COLO829 (cell line): Measurements from ENCODE around the gene PIK3R4.
A peak's percentile ranks its signal among the peaks of the same experiment; 100 is the strongest.

ENCODE experiments used
- DNase-seq: peaks from one replicate; pipeline ENCODE4 v3.0.0; 2012; ENCODE audit warnings: low spot score

The PIK3R4 gene

DNA sequence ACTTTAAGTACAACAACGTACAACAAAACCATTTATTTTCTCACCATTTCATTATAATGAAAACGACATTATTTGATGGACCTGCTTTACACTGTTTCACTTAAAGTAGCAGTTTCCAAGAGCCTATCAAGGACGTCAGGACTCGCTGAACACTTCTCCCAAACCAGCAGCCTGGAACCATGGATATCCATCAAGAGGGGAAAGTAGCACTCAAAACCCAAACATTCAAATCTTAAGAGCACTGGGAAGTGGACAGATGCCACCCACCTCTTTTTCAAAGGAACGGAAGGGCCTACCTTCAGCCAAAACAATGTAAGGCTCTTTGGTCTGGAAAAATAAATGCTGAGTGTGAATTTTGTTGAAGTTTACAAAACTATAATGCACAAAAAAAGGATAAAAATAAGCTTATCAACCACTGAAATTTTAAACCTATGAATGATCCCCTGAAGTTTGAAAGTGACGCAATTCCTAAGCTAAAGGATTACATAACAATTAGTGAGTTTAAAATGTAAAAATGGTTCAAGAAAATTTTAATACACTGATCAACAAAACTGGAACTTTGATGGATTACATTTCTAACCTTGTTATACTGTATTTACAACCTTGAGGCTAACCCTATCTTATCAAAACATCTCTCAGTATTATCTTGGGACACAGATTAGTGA lies 4.6 kb downstream of the PIK3R4 start:
- no peak for DNase-seq

DNA sequence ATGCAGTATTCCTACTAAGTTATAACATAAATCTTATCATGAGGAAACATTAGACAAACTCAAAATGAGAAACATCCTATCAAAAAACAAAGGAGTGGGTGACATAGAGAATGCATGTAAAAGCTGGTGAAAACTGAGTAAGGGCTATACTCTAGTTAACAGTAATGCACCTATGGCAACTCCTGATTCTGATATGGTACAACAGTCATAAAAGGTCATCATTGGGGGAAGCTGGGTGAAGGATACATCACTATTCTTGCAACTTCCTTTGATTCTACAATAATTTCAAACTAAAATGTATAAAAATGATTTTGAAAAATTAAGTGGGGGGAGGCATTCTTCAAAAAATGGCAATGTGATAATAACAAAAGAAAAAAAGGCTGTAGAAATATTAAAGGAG lies 6.8 kb downstream of the PIK3R4 start:
- DNase-seq: no peak

GRCh38 chr3:130738241-130738640 lies 8.4 kb downstream of the PIK3R4 start:
- no peak for DNase-seq

GRCh38 chr3:130737622-130738021 lies 9.0 kb downstream of the PIK3R4 start:
- no peak for DNase-seq

GRCh38 chr3:130733236-130733875 lies 13.3 kb downstream of the PIK3R4 start:
- no peak for DNase-seq

GRCh38 chr3:130732501-130732900 lies 14.1 kb downstream of the PIK3R4 start:
- no peak for DNase-seq

DNA sequence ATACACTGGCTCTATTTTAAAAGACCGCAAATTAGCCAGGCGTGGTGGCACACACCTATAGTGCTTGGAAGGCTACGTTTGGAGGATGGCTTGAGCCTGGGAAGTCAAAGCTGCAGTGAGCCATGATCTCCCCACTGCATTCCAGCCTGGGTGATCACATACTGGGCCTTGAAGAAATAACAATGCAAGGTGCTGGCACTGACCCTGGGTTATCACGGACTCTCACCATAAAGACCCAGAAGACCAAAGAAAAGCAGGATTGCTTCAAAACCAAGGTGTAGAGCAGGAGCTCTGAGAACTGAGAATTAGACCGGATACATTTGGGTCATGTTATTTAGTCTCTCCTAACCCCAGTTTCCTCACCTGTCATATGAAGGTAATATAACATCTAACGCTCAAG lies 14.8 kb downstream of the PIK3R4 start:
- DNase-seq: no peak

- DNase-seq: no peak
These were observed 17.5 kb downstream of the PIK3R4 start for GRCh38 chr3:130729154-130729553.

DNA sequence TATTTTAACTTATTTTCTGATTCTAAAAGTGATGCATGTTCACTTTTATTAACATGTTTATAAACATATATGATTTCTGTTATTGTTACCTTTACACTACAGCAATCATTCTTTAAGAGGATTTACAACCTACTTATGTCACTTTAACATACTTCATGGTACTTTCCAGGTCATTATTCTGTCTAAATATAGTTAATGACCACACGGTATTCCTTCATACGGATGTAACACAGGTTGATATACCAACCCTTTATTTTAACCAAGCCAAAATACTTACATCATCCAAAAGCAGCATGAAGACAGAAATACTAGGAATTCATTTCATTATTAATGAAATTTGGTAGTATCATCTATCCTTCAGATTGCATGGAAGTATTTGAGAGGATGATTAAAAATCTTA lies 18.6 kb downstream of the PIK3R4 start:
- no peak for DNase-seq

DNA sequence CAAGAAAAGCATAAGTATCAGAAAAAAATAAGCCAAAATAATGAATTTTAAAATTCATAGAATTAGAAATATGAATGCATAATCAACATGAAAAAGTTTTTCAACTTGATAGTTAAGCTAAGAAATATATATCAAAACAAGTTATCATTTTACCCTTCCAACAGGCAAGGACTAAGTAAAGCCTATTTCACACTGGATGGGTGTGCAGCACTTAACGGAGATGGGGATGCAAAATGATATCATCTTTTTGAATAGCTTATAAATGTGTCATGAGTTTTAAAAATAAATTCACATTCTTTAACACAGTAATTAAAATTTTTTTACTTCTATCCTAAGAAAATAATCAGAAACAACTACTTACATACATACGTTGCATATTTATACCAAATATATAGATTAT lies 20.9 kb downstream of the PIK3R4 start:
- DNase-seq: no peak

DNA sequence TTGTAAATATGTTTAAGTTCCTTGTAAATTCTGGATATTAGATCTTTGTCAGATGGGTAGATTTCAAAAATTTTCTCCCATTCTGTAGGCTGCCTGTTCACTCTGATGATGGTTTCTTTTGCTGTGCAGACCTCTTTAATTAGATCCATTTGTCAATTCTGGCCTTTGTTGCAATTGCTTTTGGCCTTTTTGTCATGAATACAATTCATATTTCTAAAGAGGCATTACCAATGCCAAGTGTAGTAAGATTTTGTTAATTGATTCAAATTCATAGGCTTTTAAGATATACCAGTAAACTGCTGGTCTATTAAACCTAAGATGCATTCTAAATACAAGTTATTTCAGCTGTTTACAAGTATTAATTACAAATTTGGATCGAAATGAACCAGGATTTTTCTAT lies 31.0 kb downstream of the PIK3R4 start:
- no peak for DNase-seq

GRCh38 chr3:130712718-130713423 lies 33.8 kb downstream of the PIK3R4 start:
- DNase-seq: no peak

GRCh38 chr3:130711565-130712324 lies 34.9 kb downstream of the PIK3R4 start:
- DNase-seq: peak; percentile 51

GRCh38 chr3:130709671-130710070 lies 37.0 kb downstream of the PIK3R4 start:
- DNase-seq: no peak

GRCh38 chr3:130707902-130708601 lies 38.6 kb downstream of the PIK3R4 start:
- no peak for DNase-seq

DNA sequence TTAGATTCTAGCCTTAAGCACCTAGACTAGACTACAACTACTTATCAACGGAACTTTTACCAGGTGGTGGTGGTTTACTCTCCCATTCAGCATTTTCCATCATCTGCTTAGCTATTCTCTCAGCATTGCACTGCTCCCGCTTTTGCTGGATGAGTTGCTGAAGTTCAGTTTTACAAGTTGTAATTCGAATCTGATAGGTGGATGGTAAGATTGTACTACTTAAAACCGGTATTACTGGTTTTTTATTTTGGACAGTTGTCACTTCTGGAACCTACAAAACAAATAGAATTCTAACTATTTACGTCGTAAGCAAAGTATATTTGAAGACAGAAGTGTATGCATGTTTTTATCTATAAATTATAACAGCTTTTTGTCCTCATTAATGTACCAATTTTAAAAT lies 41.1 kb downstream of the PIK3R4 start:
- no peak for DNase-seq

DNA sequence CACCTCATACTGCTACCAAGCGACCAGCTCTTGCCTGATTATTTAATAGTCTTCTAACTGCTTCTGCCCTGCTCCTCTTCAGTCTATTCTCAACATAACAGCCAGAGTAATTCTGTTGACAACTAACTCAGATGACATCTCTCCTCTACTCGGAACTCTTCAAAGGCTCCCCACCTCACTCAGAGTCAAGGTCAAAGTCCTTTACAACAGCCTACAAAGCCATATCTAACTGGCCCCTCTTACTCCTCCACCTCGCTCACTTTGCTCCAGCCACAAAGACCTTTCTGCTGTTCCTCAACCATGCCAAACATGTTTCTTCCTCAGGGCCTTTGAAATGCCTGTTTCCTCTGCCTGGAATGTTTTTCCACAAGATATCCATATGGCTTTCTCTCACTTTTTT lies 43.6 kb downstream of the PIK3R4 start:
- no peak for DNase-seq

DNA sequence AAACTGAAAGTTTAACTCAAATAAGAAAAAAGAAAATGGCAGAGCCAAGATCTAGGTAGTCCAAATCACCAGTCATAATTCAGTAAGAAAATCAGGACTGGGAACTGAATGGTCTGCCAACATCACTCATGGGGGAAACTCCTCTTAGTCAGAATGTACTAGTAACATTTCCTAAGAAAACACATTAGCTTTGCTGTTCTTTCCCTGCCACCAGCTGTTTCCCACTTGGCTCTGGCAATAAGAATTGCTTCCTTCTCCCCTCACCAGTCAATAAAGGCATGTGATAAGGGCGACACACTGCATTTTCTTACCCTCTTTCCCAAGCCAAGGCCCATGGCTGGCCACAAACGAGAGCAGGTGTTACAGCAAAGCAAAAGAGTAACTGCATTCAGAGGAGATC lies 46.1 kb downstream of the PIK3R4 start:
- no peak for DNase-seq

GRCh38 chr3:130699765-130700164 lies 46.9 kb downstream of the PIK3R4 start:
- peak; percentile 68 for DNase-seq

GRCh38 chr3:130693314-130693713 lies 53.3 kb downstream of the PIK3R4 start:
- no peak for DNase-seq

DNA sequence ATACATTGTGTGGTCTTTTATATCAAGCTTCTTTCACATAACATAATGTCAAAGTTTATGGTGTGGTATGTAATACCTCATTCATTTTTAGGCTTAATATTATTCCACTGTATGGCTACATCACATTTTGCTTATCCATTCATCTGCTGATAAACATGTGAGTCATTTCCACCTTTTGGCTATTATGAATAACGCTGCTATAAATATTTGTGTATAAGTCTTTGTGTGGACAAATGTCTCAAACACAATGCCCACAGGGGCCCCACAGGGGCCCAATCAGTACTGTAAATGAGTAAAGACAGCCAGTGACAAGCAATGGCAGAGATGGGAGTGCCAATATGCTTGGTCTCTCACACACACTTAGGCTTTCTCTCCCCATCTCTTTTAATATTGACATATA lies 54.2 kb downstream of the PIK3R4 start:
- peak; percentile 27 for DNase-seq
